Measurements from ENCODE around the gene EFHC1.

DNA sequence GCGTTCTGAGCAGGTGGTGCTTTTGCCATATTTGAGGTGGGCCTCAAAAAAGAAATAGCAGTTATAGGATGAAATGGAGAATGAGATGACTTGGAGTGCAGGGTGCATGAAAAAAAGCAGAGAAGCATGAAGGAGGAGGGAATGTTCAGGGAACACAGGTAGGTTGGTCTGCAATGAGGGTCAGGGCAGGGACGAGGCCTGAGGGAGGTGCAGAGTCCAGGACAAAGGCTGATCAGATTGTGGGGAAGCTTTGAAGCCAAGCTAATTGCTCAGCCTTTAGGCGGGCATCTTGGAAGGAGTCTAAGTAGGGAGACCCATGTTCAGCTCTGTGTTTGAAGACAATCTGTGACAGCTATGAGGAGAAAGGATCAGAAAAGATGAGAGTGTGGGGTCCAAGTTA lies 144.7 kb downstream of the EFHC1 start:
- TF ChIP-seq, protein P1, sequence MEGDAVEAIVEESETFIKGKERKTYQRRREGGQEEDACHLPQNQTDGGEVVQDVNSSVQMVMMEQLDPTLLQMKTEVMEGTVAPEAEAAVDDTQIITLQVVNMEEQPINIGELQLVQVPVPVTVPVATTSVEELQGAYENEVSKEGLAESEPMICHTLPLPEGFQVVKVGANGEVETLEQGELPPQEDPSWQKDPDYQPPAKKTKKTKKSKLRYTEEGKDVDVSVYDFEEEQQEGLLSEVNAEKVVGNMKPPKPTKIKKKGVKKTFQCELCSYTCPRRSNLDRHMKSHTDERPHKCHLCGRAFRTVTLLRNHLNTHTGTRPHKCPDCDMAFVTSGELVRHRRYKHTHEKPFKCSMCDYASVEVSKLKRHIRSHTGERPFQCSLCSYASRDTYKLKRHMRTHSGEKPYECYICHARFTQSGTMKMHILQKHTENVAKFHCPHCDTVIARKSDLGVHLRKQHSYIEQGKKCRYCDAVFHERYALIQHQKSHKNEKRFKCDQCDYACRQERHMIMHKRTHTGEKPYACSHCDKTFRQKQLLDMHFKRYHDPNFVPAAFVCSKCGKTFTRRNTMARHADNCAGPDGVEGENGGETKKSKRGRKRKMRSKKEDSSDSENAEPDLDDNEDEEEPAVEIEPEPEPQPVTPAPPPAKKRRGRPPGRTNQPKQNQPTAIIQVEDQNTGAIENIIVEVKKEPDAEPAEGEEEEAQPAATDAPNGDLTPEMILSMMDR (IDR thresholded peaks at IDR 0.05; ENCODE audit: insufficient read depth, low read length, poor library complexity, severe bottlenecking), result no peak
- TF ChIP-seq EZH2phosphoT487 (conservative IDR thresholded peaks at IDR 0.05; ENCODE audit: low read length), result no peak
